ELF-1 (cell line): Measurements from ENCODE around the gene NRAS.

Experiments used
- DNase-seq: peaks from one replicate; pipeline ENCODE4 v3.0.0-alpha.2; 2016; ENCODE audit warnings: low read depth, low spot score

Gene NRAS

DNA sequence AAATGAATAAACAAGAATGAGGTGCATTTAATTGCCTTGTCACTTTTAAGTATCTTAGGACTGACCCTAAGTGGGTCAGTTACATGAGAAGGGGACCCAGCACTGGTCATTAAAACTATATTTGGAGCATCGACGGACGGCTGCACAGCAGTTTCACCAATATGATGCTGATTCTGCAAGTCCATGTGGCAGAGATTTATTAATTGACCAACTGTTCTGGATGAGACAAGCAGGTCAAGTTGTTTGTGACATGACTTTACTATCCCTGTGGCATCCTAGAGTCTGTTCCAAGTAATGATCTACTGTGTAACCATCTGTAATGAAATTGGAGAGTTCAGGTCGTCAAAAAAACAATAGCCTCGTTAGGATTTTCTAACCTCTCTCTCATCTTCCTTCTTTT lies 30.7 kb downstream of the NRAS start:
- DNase-seq, result no peak

DNA sequence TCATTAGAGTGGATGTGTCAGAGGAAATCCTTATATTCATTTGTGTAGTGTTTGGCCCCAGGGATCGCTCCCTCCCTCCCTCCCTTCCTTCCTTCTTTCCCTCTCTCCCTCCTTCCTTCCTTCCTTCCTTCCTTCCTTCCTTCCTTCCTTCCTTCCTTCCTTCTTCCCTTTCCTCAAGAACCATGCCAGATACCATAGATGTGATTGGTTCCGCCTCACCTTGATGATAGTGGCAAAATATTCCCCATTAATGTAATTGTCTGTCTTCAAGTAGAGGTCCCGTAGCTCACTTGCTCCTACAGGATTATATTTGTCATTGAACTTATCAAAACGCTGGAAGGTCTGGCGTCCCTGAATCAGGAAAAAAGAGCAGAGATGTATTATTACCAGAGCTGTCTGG lies 38.9 kb downstream of the NRAS start:
- DNase-seq, result no peak

DNA sequence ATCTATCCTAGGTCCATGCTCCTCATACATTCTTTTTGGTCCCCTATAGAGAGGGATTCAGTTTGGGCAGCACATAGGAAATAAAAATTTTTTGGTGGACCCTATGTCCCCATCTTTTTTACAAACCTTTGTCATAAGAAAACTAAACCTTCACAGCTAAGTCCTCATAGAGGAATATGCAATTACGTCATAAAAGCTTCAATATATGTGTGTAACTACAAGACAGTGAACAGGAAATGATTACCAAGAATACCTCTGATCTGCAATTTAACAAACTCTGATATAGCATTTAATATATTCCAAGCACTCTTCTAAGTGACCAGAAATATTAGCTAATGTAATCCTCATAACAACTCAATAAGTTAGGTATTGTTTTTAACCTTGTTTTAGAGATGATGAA lies 40.5 kb downstream of the NRAS start:
- no peak for DNase-seq

- DNase-seq, result no peak
These were observed 44.7 kb downstream of the NRAS start for GRCh38 chr1:114671939-114672275.

DNA sequence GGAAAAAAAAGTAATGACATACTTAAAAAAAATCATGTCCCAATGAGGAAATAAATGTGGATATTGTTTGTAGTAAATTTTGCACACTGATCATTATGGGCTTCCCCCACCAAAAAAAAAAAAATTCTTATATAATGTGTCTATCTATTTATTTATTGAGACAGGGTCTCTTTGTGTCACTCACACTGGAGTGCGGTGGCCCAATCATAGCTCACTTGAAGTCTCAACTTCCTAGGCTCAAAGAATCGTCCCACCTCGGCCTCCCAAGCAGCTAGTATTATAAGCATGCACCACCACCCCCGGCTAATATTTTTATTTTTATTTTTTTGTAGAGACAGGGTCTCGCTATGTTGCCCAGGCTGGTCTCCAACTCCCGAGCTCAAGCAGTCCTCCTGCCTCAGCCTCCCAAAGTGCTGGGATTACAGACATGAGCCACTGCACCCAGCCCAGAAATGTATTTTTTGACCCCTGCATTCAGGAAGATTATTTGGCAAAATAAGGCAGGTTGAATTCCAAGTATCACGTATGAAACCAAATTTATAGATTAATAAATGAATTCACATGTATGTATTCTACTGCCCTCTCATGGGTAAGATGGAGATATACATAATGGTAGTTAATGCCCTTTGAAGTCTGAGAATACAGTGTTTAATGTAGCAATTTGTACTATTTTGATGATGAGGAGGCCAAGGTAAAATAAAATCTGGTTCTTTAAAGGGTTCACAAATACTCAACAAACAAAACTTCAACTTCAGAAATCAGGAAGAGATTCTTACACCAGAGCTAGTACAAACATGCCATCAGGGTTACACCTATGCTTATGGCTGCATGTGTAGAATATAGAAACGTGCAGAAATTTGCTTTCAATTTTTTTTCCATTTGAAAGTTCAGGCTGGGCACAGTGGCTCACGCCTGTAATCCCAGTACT lies 45.3 kb downstream of the NRAS start:
- DNase-seq, result no peak

DNA sequence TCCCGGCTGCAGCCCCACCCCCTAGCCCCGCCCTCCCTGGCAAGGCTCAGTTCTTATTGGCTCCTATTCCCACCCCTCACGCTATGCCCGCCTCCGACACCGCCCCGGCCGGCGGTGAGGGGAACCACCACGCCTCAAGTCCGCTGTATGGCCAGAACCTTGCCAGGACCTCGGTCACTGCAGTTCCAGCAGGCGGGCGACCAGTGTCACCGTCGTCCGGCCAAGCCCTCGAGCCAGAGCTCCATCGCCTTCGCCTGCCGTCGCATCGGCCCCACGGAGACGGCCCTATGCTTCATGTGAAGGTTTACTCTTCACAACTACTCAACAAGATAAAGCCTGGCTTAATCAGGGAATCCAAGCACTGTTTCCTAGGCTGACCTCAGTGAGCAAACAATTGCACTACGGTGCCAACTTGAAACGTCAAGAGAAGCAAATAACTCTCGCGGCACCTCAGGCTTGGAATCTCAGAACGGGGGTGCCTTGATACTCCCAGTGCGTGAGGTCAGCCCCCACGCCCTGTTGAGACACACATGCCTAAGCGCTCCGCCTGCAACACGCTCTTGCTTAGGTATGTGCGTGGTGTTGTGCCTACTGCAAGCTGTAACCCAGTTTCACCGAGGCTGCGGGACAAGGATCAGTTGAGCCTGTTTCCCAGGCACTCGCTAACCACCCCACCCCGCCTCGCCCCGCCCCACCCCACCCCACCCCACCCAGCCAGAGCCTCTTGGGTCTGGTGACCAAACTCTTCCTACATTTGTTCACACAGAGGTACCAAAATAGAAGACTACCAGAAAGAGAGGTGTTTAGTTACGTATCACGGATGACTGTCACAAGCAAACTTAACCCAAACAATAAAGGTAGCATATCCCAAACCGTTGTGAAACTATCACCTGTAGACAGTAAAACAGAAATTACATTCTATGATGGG lies 46.2 kb downstream of the NRAS start:
- peak; percentile 92 for DNase-seq

DNA sequence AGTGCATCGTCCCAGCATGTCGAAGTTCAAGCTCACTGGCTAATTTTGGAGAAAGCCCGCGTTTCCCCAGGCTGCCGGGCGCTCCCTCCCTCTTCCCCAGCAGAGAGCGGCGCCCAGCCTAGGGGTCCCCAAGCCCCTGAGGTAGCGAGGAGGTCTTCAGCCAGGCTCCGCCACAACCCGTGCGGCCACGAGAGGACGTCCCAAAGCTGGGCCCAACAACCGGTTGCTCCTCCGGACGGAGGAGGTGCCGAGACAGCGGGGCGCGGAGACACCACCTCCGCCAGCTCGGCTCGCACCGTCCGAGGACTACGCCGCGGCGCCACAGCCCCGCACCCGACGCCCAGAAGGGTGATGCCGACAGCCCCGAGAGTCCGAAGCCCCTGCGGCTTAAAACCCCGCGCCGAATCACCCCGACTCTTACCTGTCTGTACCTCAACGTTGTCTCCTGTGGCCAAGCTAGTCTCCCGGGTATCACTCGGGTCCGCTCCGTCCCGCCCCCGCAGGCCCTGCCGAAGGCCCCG lies 46.9 kb downstream of the NRAS start, which contains the start of gene DENND2C:
DENND2C (minus strand) TSS at position 488 of the 521 bp plus-strand sequence. CDS start 44,065 bp downstream, outside the sequence.
- DNase-seq, result peak; percentile 80

- no peak for DNase-seq
These were observed 47.6 kb downstream of the NRAS start for GRCh38 chr1:114668784-114669561.

DNA sequence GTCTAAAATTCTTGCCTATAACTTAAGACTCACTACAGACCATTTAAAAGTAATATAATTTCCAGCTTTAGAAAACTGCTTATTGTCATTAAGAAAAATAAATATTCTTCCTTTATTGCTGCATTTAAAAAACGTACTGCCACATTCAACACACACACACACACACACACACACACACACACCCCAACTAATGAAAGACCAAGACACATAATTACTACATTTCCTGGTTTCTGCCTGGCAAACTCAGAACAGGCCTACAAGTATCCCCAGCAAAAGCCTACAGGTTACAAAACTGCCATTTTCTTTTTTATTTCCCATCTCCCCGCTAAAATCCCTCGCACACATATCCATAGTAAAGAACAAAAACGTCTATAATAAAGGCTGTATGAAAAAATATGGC lies 48.2 kb downstream of the NRAS start:
- DNase-seq, result no peak

- no peak for DNase-seq
These were observed 49.6 kb downstream of the NRAS start for GRCh38 chr1:114666954-114667353.

GRCh38 chr1:114660238-114660637 lies 56.3 kb downstream of the NRAS start:
- no peak for DNase-seq
